Muscle layer of duodenum (tissue), 2 donors: ENCODE results near the gene TNS3.
A peak's percentile ranks its signal among the peaks of the same experiment; 100 is the strongest.
"Not testable (repeated sequence)": the region's sequence is repeated elsewhere in the genome, so short reads cannot be mapped to it uniquely, and the experiment has no call there.

Source experiments
- H3K27ac ChIP-seq: one replicate; pipeline ENCODE4 v1.7.0; 2013; ENCODE audit warnings: mild to moderate bottlenecking, low read length
- H3K27me3 ChIP-seq: one replicate; pipeline ENCODE4 v1.7.0; 2013; ENCODE audit warnings: low read depth, mild to moderate bottlenecking, control low read depth, low read length
- H3K36me3 ChIP-seq, 2 donors: one replicate each; pipeline ENCODE4 v1.7.0; 2013; ENCODE audit warnings: low read length in 2 of 2, control low read depth in 1 of 2, mild to moderate bottlenecking in 1 of 2; ENCODE audit not compliant: insufficient read depth in 2 of 2, control insufficient read depth in 1 of 2
- H3K4me1 ChIP-seq, 2 donors: one replicate each; pipeline ENCODE4 v1.7.0; 2013; ENCODE audit warnings: low read length in 2 of 2, mild to moderate bottlenecking in 2 of 2, control low read depth in 1 of 2, moderate library complexity in 1 of 2; ENCODE audit not compliant: insufficient read depth in 2 of 2, control insufficient read depth in 1 of 2
- H3K4me3 ChIP-seq, 2 donors: one replicate each; pipeline ENCODE4 v1.7.0; 2013; ENCODE audit warnings: low read length in 2 of 2, low read depth in 1 of 2, mild to moderate bottlenecking in 1 of 2
- H3K9me3 ChIP-seq, 2 donors: one replicate each; pipeline ENCODE4 v1.7.0; 2013; ENCODE audit warnings: low read length in 2 of 2, control low read depth in 1 of 2, mild to moderate bottlenecking in 1 of 2; ENCODE audit not compliant: control insufficient read depth in 1 of 2
- donor health status: healthy.

The TNS3 gene

GRCh38 chr7:47587976-47588375, 6.1 kb upstream of the TNS3 start:
- peaks cover 8 to 9% of the 10 kb centered on the region in 2 donors for H3K4me1 ChIP-seq
- no peaks in the 10 kb centered on the region for H3K36me3 ChIP-seq
- H3K27me3 ChIP-seq: no peaks in the 10 kb centered on the region
- H3K27ac ChIP-seq: no peak overlapping the region
- H3K4me3 ChIP-seq: no peak overlapping the region
- no peaks in the 10 kb centered on the region for H3K9me3 ChIP-seq

DNA sequence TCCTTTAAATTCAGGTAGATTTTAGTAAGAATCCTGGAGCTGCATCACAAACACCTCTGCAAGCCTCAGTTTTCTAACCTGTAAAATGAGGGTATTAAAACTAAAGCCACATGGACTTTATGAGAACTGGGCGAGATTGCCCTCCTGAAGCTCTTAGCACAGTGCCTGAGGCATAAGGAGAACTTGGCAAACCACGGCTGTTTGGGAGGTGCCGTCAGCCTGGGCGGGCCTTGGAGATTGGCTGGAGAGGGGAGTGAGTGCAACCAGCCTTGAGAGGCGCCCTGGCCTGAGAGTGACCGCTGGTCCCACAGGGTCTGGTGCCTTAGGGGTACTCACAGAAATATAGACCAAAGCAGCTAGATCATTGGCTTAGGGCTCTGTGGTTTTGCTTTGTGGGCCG, 5.4 kb upstream of the TNS3 start:
- H3K4me3 ChIP-seq: no peak overlapping the region
- H3K27ac ChIP-seq: no peak overlapping the region
- no peaks in the 10 kb centered on the region for H3K36me3 ChIP-seq
- H3K9me3 ChIP-seq: no peaks in the 10 kb centered on the region
- peaks cover 2% of the 10 kb centered on the region for H3K27me3 ChIP-seq
- H3K4me1 ChIP-seq: peaks cover 8 to 9% of the 10 kb centered on the region in 2 donors

DNA sequence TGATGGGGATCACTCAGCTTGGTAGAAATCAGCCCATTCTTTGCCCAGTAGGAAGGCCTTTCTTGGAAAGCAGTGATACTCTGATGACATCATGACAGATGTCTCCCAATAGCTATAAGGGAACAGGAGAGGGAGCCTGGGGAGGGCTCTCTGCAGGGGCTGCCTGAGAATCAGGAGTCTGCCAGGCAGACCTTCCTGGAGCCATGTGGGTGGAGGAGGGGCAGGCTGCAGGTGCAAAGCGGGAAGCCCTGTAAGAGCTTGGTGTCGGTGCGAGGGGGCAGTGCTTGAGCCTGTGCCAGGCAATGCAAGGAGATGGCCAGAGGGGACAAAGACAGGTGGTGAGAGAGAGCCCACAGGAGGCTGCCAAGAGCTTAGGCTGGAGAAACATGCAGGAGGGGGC, 5.0 kb upstream of the TNS3 start:
- Histone ChIP-seq H3K4me1 (peaks cover 8 to 9% of the 10 kb centered on the region in 2 donors), H3K27ac (no peak overlapping the region), H3K9me3 (no peaks in the 10 kb centered on the region), H3K27me3 (peaks cover 4% of the 10 kb centered on the region), H3K36me3 (no peaks in the 10 kb centered on the region), H3K4me3 (no peak overlapping the region)

DNA sequence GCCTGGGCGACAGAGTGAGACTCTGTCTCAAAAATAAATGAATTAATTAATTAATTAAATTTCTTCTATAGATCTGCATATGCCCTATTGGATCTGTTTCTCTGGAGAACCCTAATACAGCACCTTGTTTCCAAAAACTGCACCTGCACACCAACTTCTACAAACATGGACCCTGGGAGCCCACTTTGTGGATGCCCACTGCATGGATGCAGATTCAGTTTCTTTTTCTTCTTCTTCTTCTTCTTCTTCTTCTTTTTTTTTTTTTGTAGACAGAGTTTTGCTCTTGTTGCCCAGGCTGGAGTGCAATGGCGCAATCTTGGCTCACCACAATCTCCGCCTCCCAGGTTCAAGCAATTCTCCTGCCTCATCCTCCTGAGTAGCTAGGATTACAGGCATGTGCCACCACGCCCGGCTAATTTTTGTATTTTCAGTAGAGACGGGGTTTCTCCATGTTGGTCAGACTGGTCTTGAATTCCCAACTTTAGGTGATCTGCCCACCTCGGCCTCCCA, 4.3 kb upstream of the TNS3 start:
- not testable (repeated sequence) for H3K9me3 ChIP-seq, H3K36me3 ChIP-seq, H3K4me1 ChIP-seq, H3K27me3 ChIP-seq, H3K4me3 ChIP-seq, H3K27ac ChIP-seq

- H3K4me3 ChIP-seq: no peak overlapping the region
- peaks cover 4% of the 10 kb centered on the region for H3K27me3 ChIP-seq
- no peaks in the 10 kb centered on the region for H3K36me3 ChIP-seq
- H3K9me3 ChIP-seq: no peaks in the 10 kb centered on the region
- no peak overlapping the region for H3K27ac ChIP-seq
- H3K4me1 ChIP-seq: peaks cover 15 to 20% of the 10 kb centered on the region in 2 donors
Measured at GRCh38 chr7:47584536-47584895, 2.6 kb upstream of the TNS3 start.

- H3K4me3 ChIP-seq: no peak overlapping the region
- H3K27me3 ChIP-seq: peaks cover 4% of the 10 kb centered on the region
- H3K27ac ChIP-seq: no peak overlapping the region
- H3K9me3 ChIP-seq: no peaks in the 10 kb centered on the region
- peaks cover 19 to 26% of the 10 kb centered on the region in 2 donors for H3K4me1 ChIP-seq
- no peaks in the 10 kb centered on the region for H3K36me3 ChIP-seq
Measured at GRCh38 chr7:47583739-47584535, 2.0 kb upstream of the TNS3 start.

- Histone ChIP-seq H3K4me3 (peak overlapping the region in 1 of 2 donors; percentile 42), H3K4me1 (peaks cover 27% of the 10 kb centered on the region in 2 donors), H3K27me3 (peaks cover 4% of the 10 kb centered on the region), H3K36me3 (no peaks in the 10 kb centered on the region), H3K9me3 (no peaks in the 10 kb centered on the region), H3K27ac (no peak overlapping the region)
Measured at GRCh38 chr7:47582764-47583738, 1.1 kb upstream of the TNS3 start.

DNA sequence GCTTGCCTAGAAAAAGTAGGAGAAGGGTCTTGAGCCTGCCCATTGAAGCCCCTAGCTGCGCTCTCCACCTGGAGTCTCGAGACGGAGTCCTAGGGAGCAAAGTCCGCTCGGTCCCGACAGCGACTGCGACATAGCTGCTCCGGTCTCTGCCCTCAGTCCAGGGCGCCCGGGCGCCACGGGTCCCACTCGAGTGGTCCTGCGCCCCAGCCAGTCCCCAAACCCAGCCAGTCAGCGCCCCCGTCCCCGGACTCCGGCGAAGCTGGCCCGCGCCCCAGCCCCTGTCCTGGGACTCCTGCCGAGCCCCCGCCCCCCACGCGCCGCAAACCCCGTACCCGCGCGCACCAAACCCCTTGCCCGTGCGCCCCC, 490 bp downstream of the TNS3 start:
- Histone ChIP-seq H3K9me3 (no peaks in the 10 kb centered on the region), H3K27me3 (peaks cover 4% of the 10 kb centered on the region), H3K4me3 (peak overlapping the region; percentile 62 to 71), H3K27ac (peak overlapping the region; percentile 74), H3K4me1 (peaks cover 39 to 42% of the 10 kb centered on the region in 2 donors), H3K36me3 (no peaks in the 10 kb centered on the region)

DNA sequence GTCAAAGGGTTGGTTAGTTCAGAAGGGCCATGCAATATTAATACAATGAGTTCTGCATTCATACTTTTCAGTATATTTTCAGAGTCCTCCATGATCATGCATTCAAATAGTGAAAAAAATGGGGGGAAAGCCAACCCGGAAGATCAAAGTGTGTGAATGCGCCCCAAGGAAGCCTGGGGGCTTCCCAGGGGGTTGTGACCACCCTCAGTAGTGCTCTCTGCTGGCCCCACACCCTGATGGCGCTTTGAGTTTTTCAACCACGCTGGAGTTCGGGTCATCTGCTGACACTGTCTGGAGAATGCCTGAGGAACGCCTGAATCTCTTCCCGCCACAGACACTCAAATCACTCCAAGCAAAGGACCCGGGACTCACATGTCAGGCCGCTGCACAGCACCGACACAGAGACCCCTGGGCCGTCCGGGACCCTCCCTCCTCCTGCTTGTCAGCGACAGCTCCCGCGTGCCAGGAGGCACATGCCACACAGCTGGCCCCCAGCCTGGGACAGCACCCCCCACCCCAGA, 1.0 kb downstream of the TNS3 start:
- H3K4me1 ChIP-seq: peaks cover 44 to 47% of the 10 kb centered on the region in 2 donors
- no peaks in the 10 kb centered on the region for H3K9me3 ChIP-seq
- H3K27ac ChIP-seq: peak overlapping the region; percentile 74

GRCh38 chr7:47580175-47580706, 1.7 kb downstream of the TNS3 start:
- Histone ChIP-seq H3K27ac (peak overlapping the region; percentile 74), H3K4me1 (peaks cover 46 to 50% of the 10 kb centered on the region in 2 donors), H3K4me3 (peak overlapping the region; percentile 62 to 71)

More for the DNA sequence above, 1.0 kb downstream of the TNS3 start:
- Histone ChIP-seq H3K4me3 (peak overlapping the region; percentile 62 to 71), H3K36me3 (no peaks in the 10 kb centered on the region), H3K27me3 (peaks cover 4% of the 10 kb centered on the region)

GRCh38 chr7:47579458-47579857, 2.5 kb downstream of the TNS3 start:
- Histone ChIP-seq H3K4me1 (peaks cover 47 to 53% of the 10 kb centered on the region in 2 donors), H3K27me3 (peaks cover 4% of the 10 kb centered on the region), H3K27ac (peak overlapping the region; percentile 69), H3K36me3 (no peaks in the 10 kb centered on the region), H3K4me3 (no peak overlapping the region), H3K9me3 (no peaks in the 10 kb centered on the region)

More at GRCh38 chr7:47580175-47580706, 1.7 kb downstream of the TNS3 start:
- no peaks in the 10 kb centered on the region for H3K36me3 ChIP-seq
- no peaks in the 10 kb centered on the region for H3K9me3 ChIP-seq
- H3K27me3 ChIP-seq: peaks cover 4% of the 10 kb centered on the region
